Measurements from ENCODE around the gene ZNF697. TPM values are rescaled to one million over a fixed set of nuclear protein-coding genes. Genes with fewer than 3 reads are reported as not detected.
A peak's percentile ranks its signal among the peaks of the same experiment; 100 is the strongest.
"Not testable (repeated sequence)": the region's sequence is repeated elsewhere in the genome, so short reads cannot be mapped to it uniquely, and the experiment has no call there.

ZNF697 gene
- total RNA-seq, 1 experiment from 2014 or later = 4.5 TPM

DNA sequence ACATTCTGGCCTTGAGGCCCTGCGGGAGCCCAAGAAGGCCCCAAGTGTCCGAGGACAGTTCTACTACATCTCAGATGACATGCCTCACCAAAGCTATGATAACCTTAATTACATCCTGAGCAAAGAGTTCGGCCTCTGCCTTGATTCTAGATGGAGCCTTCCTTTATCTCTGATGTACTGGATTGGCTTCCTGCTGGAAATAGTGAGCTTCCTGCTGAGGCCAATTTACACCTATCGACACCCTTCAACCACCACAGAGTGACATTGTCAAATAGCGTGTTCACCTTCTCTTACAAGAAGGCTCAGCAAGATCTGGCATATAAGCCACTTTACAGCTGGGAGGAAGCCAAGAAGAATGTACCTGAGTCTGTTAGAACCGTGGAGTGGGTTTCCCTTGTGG is 39.2 kb downstream of the ZNF697 start:
- in situ Hi-C loops (cut with HindIII; ENCODE audit: low sequenced_read_pairs); DNase-seq (ENCODE audit: low spot score): not testable (repeated sequence)

GRCh38 chr1:119607087-119607807 is 40.8 kb downstream of the ZNF697 start:
- DNase-seq (ENCODE audit: low spot score); in situ Hi-C loops (cut with HindIII; ENCODE audit: low sequenced_read_pairs): not testable (repeated sequence)

DNA sequence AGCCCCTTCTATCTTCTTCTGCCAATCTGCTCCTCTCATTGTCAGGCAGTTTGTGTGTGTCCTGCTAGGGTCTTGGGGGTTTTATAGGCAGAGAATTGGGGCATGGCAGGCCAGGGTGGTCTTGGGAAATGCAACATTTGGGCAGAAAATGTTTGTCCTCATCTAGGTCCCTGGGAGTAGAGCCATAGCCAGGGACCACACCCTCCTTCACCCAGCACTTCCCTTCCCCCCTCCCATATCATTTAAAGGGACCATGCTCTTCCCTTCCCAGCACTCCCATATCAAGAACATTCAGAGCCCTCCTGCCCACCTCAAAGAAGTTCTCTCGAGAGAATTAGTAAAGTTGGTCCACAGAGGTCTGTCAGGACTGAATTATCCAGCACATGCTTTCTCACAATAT is 41.7 kb downstream of the ZNF697 start:
- no peak for DNase-seq (ENCODE audit: low spot score)
- in situ Hi-C loops (cut with HindIII; ENCODE audit: low sequenced_read_pairs) = no loop called here

DNA sequence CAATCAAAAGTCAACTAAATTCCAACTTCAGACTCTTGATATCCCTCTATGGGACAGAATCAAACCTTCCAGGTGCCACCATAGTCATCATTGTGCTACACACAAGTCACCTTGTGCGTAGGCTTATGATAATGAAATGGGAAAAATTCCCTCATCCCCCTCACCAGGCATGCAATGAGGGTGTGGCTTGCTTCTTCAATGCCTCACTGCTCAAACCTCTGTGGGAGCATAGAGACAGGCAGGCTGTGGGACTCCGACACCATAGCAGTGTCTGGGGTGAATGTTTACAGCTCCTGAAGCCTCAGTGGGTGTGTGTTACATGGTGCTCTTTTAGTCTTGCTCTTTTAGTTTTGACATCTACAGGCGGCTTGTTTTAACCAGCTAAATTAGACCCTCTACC is 42.4 kb downstream of the ZNF697 start:
- in situ Hi-C loops (cut with HindIII; ENCODE audit: low sequenced_read_pairs) = no loop called here
- DNase-seq (ENCODE audit: low spot score) = no peak

GRCh38 chr1:119605080-119605479 is 43.0 kb downstream of the ZNF697 start:
- in situ Hi-C loops (cut with HindIII; ENCODE audit: low sequenced_read_pairs); DNase-seq (ENCODE audit: low spot score): not testable (repeated sequence)

GRCh38 chr1:119603695-119604094 is 44.4 kb downstream of the ZNF697 start:
- in situ Hi-C loops (cut with HindIII; ENCODE audit: low sequenced_read_pairs) = no loop called here
- DNase-seq (ENCODE audit: low spot score) = no peak

GRCh38 chr1:119603241-119603640 is 44.8 kb downstream of the ZNF697 start:
- DNase-seq (ENCODE audit: low spot score); in situ Hi-C loops (cut with HindIII; ENCODE audit: low sequenced_read_pairs): not testable (repeated sequence)

GRCh38 chr1:119602789-119603188 is 45.3 kb downstream of the ZNF697 start:
- in situ Hi-C loops (cut with HindIII; ENCODE audit: low sequenced_read_pairs) = not testable (repeated sequence)

GRCh38 chr1:119602169-119602568 is 45.9 kb downstream of the ZNF697 start:
- no peak for DNase-seq (ENCODE audit: low spot score)
- in situ Hi-C loops (cut with HindIII; ENCODE audit: low sequenced_read_pairs) = no loop called here

More at GRCh38 chr1:119602789-119603188, 45.3 kb downstream of the ZNF697 start:
- DNase-seq (ENCODE audit: low spot score) = not testable (repeated sequence)

- DNase-seq (ENCODE audit: low spot score) = no peak
- in situ Hi-C loops (cut with HindIII; ENCODE audit: low sequenced_read_pairs) = no loop called here
These were observed 47.1 kb downstream of the ZNF697 start for GRCh38 chr1:119600976-119601375.

- DNase-seq (ENCODE audit: low spot score) = no peak
- in situ Hi-C loops (cut with HindIII; ENCODE audit: low sequenced_read_pairs) = no loop called here
These were observed 47.5 kb downstream of the ZNF697 start for GRCh38 chr1:119600561-119600960.

DNA sequence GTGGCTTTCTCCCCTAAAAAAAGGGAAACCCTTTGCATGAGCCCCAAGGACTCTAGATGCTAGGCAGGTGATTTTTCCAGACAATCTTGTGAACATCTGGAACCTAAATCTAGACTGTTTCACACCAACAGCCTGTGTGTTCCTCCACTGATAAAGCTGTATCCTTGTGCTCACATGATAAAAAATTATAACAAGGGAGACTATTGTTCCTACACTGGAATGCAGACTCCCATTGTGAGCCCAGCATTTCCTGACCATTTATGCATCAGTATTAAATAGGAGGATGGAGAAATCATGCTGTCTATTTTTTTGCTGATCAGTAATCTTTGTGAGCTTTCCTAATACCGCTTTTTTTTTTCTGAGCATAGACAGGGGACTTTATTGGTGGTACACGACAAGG is 52.5 kb downstream of the ZNF697 start:
- in situ Hi-C loops (cut with HindIII; ENCODE audit: low sequenced_read_pairs) = no loop called here
- DNase-seq (ENCODE audit: low spot score) = no peak

DNA sequence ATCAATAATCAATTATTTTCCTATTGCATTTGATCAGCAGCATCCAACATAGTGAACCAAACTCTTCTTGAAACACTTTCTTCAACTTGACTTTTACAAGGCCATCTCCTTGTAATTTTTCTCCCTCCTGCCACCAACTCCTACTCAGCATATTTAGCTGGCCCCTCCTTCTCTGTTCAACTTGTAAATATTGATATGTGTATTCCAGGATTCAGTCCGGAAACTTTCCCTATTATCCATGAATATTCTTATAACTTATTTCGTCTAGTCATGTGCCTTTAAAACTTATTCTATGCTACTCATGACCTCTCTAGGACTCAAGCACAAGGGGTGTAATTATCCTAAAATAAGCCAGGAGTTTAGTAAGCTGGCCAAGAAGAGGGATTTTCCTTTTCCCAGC is 52.9 kb downstream of the ZNF697 start:
- in situ Hi-C loops (cut with HindIII; ENCODE audit: low sequenced_read_pairs) = no loop called here
- DNase-seq (ENCODE audit: low spot score) = no peak

GRCh38 chr1:119594376-119594775 is 53.7 kb downstream of the ZNF697 start:
- in situ Hi-C loops (cut with HindIII; ENCODE audit: low sequenced_read_pairs) = no loop called here
- DNase-seq (ENCODE audit: low spot score) = no peak

- no peak for DNase-seq (ENCODE audit: low spot score)
- in situ Hi-C loops (cut with HindIII; ENCODE audit: low sequenced_read_pairs) = no loop called here
These were observed 54.3 kb downstream of the ZNF697 start for GRCh38 chr1:119593805-119594204.

- no peak for DNase-seq (ENCODE audit: low spot score)
- in situ Hi-C loops (cut with HindIII; ENCODE audit: low sequenced_read_pairs) = no loop called here
These were observed 57.7 kb downstream of the ZNF697 start for GRCh38 chr1:119590393-119590792.

DNA sequence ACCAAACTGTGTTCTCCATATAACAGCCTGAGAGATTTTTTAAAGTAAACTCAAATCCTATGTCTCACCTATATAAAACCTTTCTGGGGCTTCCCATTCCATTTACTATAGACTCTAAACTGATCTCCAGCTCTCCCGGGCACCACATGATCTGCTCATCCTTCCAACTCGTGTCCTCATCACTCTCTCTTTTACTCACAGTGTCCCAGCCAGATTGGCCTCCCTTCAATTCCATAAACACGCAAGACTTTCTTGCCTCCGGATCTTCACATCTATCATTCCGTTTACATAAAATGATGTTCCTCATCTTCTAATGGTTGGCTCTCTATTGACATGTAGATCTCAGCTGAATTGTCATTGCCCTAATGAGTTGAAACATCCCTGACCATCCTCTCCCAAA is 59.4 kb downstream of the ZNF697 start:
- no peak for DNase-seq (ENCODE audit: low spot score)
- in situ Hi-C loops (cut with HindIII; ENCODE audit: low sequenced_read_pairs) = no loop called here

GRCh38 chr1:119587341-119587740 is 60.7 kb downstream of the ZNF697 start:
- in situ Hi-C loops (cut with HindIII; ENCODE audit: low sequenced_read_pairs) = no loop called here

GRCh38 chr1:119585801-119586200 is 62.3 kb downstream of the ZNF697 start:
- in situ Hi-C loops (cut with HindIII; ENCODE audit: low sequenced_read_pairs) = not testable (repeated sequence)

More at GRCh38 chr1:119587341-119587740, 60.7 kb downstream of the ZNF697 start:
- no peak for DNase-seq (ENCODE audit: low spot score)

DNA sequence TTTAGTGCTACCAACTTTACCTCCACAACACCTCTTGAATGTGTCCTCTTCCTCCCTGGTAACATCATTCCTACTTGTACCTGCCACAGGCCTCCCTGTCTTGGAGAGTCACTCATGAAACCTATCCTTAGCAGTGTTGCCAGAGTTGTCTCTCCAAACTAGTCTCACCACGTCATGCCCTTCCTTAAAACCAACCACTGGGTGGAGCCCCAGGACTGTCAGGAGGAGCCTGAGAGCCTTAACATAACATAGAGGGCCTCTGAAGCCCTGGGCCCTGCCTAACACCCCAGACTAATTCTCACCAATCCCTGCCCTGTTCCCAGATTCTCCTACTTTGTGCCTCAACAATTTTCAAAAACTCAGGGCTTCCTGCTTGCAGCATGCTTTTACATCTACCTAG is 65.3 kb downstream of the ZNF697 start:
- in situ Hi-C loops (cut with HindIII; ENCODE audit: low sequenced_read_pairs) = no loop called here
- peak; percentile 33 for DNase-seq (ENCODE audit: low spot score)

More at GRCh38 chr1:119585801-119586200, 62.3 kb downstream of the ZNF697 start:
- DNase-seq (ENCODE audit: low spot score) = not testable (repeated sequence)

GRCh38 chr1:119581076-119581475 is 67.0 kb downstream of the ZNF697 start:
- in situ Hi-C loops (cut with HindIII; ENCODE audit: low sequenced_read_pairs); DNase-seq (ENCODE audit: low spot score): not testable (repeated sequence)
